ENCODE results near the gene NLK. TPM values are rescaled to one million over a fixed set of nuclear protein-coding genes. Genes with fewer than 3 reads are reported as not detected.

Gene NLK
- total RNA-seq, 4 donors from 2014 or later, result 24.7 to 37.5 (median 32.4) TPM

- H3K27ac ChIP-seq, result peak overlapping the region in 1 of 4 donors; percentile 65
- no peaks in the 10 kb centered on the region for H3K36me3 ChIP-seq
- no peaks in the 10 kb centered on the region for H3K9me3 ChIP-seq
- DNase-seq (ENCODE audit: low spot score in 2 of 2), result no peak
- TF ChIP-seq EP300 (IDR thresholded peaks at IDR 0.05) (no peak), POLR2A (IDR thresholded peaks at IDR 0.05) (no peak), CTCF (IDR thresholded peaks at IDR 0.05) (no peak)
- H3K4me3 ChIP-seq, result no peak overlapping the region
- 82 to 84% methylated on average over 1 of the region's 1 CpG for WGBS, 2 donors
- no peaks in the 10 kb centered on the region for H3K27me3 ChIP-seq
- H3K4me1 ChIP-seq, result peaks cover 0 to 48% (median 19%) of the 10 kb centered on the region in 4 donors
Observed at GRCh38 chr17:28057731-28058246, 15.3 kb downstream of the NLK start.

- Histone ChIP-seq H3K27me3 (no peaks in the 10 kb centered on the region), H3K4me1 (peaks cover 0 to 33% (median 11%) of the 10 kb centered on the region in 4 donors), H3K27ac (no peak overlapping the region), H3K36me3 (no peaks in the 10 kb centered on the region), H3K9me3 (no peaks in the 10 kb centered on the region), H3K4me3 (no peak overlapping the region)
- TF ChIP-seq EP300 (IDR thresholded peaks at IDR 0.05) (no peak), CTCF (IDR thresholded peaks at IDR 0.05) (no peak), POLR2A (IDR thresholded peaks at IDR 0.05) (no peak)
- 52 to 58% methylated on average over 1 of the region's 1 CpG for WGBS, 2 donors
- no peak for DNase-seq (ENCODE audit: low spot score in 2 of 2)
Observed at GRCh38 chr17:28059675-28060074, 17.2 kb downstream of the NLK start.

GRCh38 chr17:28065706-28066105 lies 23.2 kb downstream of the NLK start:
- peaks cover 0 to 7% (median 0%) of the 10 kb centered on the region in 4 donors for H3K9me3 ChIP-seq
- TF ChIP-seq POLR2A (IDR thresholded peaks at IDR 0.05) (no peak), EP300 (IDR thresholded peaks at IDR 0.05) (no peak), CTCF (IDR thresholded peaks at IDR 0.05) (no peak)
- no peak overlapping the region for H3K4me3 ChIP-seq
- no peak overlapping the region for H3K27ac ChIP-seq
- H3K27me3 ChIP-seq, result no peaks in the 10 kb centered on the region
- 59 to 64% methylated on average over 2 of the region's 2 CpGs for WGBS, 2 donors
- peaks cover 0 to under 1% (median 0%) of the 10 kb centered on the region in 4 donors for H3K4me1 ChIP-seq
- DNase-seq (ENCODE audit: low spot score in 2 of 2), result no peak
- H3K36me3 ChIP-seq, result peaks cover 0 to 16% (median 0%) of the 10 kb centered on the region in 3 donors

GRCh38 chr17:28069061-28069460 lies 26.6 kb downstream of the NLK start:
- H3K9me3 ChIP-seq, result peaks cover 0 to 21% (median 0%) of the 10 kb centered on the region in 4 donors
- no peaks in the 10 kb centered on the region for H3K27me3 ChIP-seq
- WGBS, 2 donors, result 91 to 96% methylated on average over 1 of the region's 1 CpG
- H3K27ac ChIP-seq, result no peak overlapping the region
- no peak for DNase-seq (ENCODE audit: low spot score in 2 of 2)
- no peak overlapping the region for H3K4me3 ChIP-seq
- no peaks in the 10 kb centered on the region for H3K4me1 ChIP-seq
- peaks cover 0 to 30% (median 0%) of the 10 kb centered on the region in 3 donors for H3K36me3 ChIP-seq
- TF ChIP-seq POLR2A (IDR thresholded peaks at IDR 0.05) (no peak), CTCF (IDR thresholded peaks at IDR 0.05) (no peak), EP300 (IDR thresholded peaks at IDR 0.05) (no peak)

GRCh38 chr17:28071179-28071578 lies 28.7 kb downstream of the NLK start:
- Histone ChIP-seq H3K27ac (no peak overlapping the region), H3K4me1 (no peaks in the 10 kb centered on the region), H3K27me3 (no peaks in the 10 kb centered on the region), H3K4me3 (no peak overlapping the region), H3K36me3 (peaks cover 0 to 30% (median 0%) of the 10 kb centered on the region in 3 donors), H3K9me3 (peaks cover 0 to 21% (median 0%) of the 10 kb centered on the region in 4 donors)
- DNase-seq (ENCODE audit: low spot score in 2 of 2), result no peak
- 100% methylated on average over 1 of the region's 1 CpG for WGBS, 2 donors
- no peak for TF ChIP-seq EP300 (IDR thresholded peaks at IDR 0.05)
- TF ChIP-seq POLR2A (IDR thresholded peaks at IDR 0.05), result no peak
- TF ChIP-seq CTCF (IDR thresholded peaks at IDR 0.05), result no peak

Data from tibial nerve (tissue), 4 donors.